HG03378 (cell line): ENCODE data around the gene BBLN.
"Not testable (repeated sequence)": the region's sequence is repeated elsewhere in the genome, so short reads cannot be mapped to it uniquely, and the experiment has no call there.

Experiments
- ATAC-seq: cut with Tn5 transposase; IDR thresholded peaks from one replicate; pipeline ENCODE4 v1.9.1; 2021; ENCODE audit warnings: mild to moderate bottlenecking, moderate library complexity; ENCODE audit not compliant: unreplicated experiment

The BBLN gene

GRCh38 chr9:128124451-128124850 is 35.6 kb upstream of the BBLN start:
- no peak for ATAC-seq

GRCh38 chr9:128124873-128125579 is 35.0 kb upstream of the BBLN start:
- ATAC-seq: no peak

- no peak for ATAC-seq
These were observed 34.3 kb upstream of the BBLN start for GRCh38 chr9:128125580-128126354.

GRCh38 chr9:128127568-128127989 is 32.5 kb upstream of the BBLN start, which contains the start of gene PTGES2:
Gene PTGES2 (minus strand): TSS chr9:128127729. CDS start chr9:128127717, 12 bp downstream.
- ATAC-seq: peak; percentile 35

- ATAC-seq: peak; percentile 60
These were observed 31.9 kb upstream of the BBLN start for GRCh38 chr9:128127990-128128835.

- ATAC-seq: no peak
These were observed 31.1 kb upstream of the BBLN start for GRCh38 chr9:128128836-128129590.

GRCh38 chr9:128129976-128130590 is 30.0 kb upstream of the BBLN start:
- ATAC-seq: not testable (repeated sequence)

- ATAC-seq: not testable (repeated sequence)
These were observed 29.4 kb upstream of the BBLN start for GRCh38 chr9:128130651-128131050.

GRCh38 chr9:128131346-128131745 is 28.7 kb upstream of the BBLN start:
- ATAC-seq: not testable (repeated sequence)

GRCh38 chr9:128132139-128132538 is 27.9 kb upstream of the BBLN start:
- not testable (repeated sequence) for ATAC-seq

GRCh38 chr9:128135561-128135960 is 24.5 kb upstream of the BBLN start:
- ATAC-seq: not testable (repeated sequence)

- ATAC-seq: no peak
These were observed 23.0 kb upstream of the BBLN start for GRCh38 chr9:128136816-128137793.

GRCh38 chr9:128138001-128138400 is 22.1 kb upstream of the BBLN start:
- no peak for ATAC-seq

- ATAC-seq: no peak
These were observed 20.4 kb upstream of the BBLN start for GRCh38 chr9:128139621-128140020.

- ATAC-seq: no peak
These were observed 18.5 kb upstream of the BBLN start for GRCh38 chr9:128141604-128142003.

GRCh38 chr9:128142061-128142460 is 18.0 kb upstream of the BBLN start:
- no peak for ATAC-seq

GRCh38 chr9:128142596-128142995 is 17.5 kb upstream of the BBLN start:
- ATAC-seq: no peak

- no peak for ATAC-seq
These were observed 16.4 kb upstream of the BBLN start for GRCh38 chr9:128143525-128144238.
